NCI-H1417 treated with DMSO at 0.1 percent for 48 hours (cell line): Measurements from ENCODE around the gene VARS2.
"Not testable (repeated sequence)": the region's sequence is repeated elsewhere in the genome, so short reads cannot be mapped to it uniquely, and the experiment has no call there.

Experiments
- DNase-seq: peaks from one replicate; lab custom pipeline; 2025; lab: John Stamatoyannopoulos, UW

The VARS2 gene

GRCh38 chr6:30963641-30964040 is 49.6 kb downstream of the VARS2 start:
- no peak for DNase-seq

- no peak for DNase-seq
Measured at GRCh38 chr6:30964075-30964474, 50.0 kb downstream of the VARS2 start.

GRCh38 chr6:30965140-30965601 is 51.1 kb downstream of the VARS2 start:
- DNase-seq = no peak

- no peak for DNase-seq
Measured at GRCh38 chr6:30966154-30966553, 52.1 kb downstream of the VARS2 start.

GRCh38 chr6:30969171-30969570 is 55.1 kb downstream of the VARS2 start:
- not testable (repeated sequence) for DNase-seq

- DNase-seq = no peak
Measured at GRCh38 chr6:30970946-30971345, 56.9 kb downstream of the VARS2 start.

GRCh38 chr6:30972816-30973215 is 58.8 kb downstream of the VARS2 start:
- DNase-seq = no peak

GRCh38 chr6:30974490-30975252 is 60.6 kb downstream of the VARS2 start:
- no peak for DNase-seq
